Liver (tissue), 9 donors: Measurements from ENCODE around the gene CD163L1. TPM values are rescaled to one million over a fixed set of nuclear protein-coding genes. Genes with fewer than 3 reads are reported as not detected.
A peak's percentile ranks its signal among the peaks of the same experiment; 100 is the strongest.

Experiments used
- DNase-seq: peaks from one replicate; pipeline ENCODE4 v3.0.0-alpha.2; 2017; ENCODE audit warnings: low spot score
- H3K27ac ChIP-seq, 2 donors: one replicate each; pipeline ENCODE4 v1.7.0; 2013; ENCODE audit warnings: inconsistent platforms in 2 of 2, low read length in 2 of 2, control low read depth in 1 of 2, low read depth in 1 of 2, mild to moderate bottlenecking in 1 of 2
- H3K27me3 ChIP-seq, 4 donors: one replicate each; pipeline versions ENCODE4 v1.6.1 to v1.7.0; 2013; ENCODE audit warnings: low read length in 3 of 4, inconsistent platforms in 1 of 4, mild to moderate bottlenecking in 1 of 4, moderate library complexity in 1 of 4; ENCODE audit not compliant: control insufficient read depth in 4 of 4, insufficient read depth in 4 of 4
- H3K36me3 ChIP-seq, 4 donors: one replicate each; pipeline versions ENCODE4 v1.6.1 to v1.7.0; 2013; ENCODE audit warnings: low read length in 3 of 4, mild to moderate bottlenecking in 3 of 4, low read depth in 1 of 4, moderate library complexity in 1 of 4; ENCODE audit not compliant: control insufficient read depth in 4 of 4, insufficient read depth in 3 of 4
- H3K4me1 ChIP-seq, 4 donors: one replicate each; pipeline versions ENCODE4 v1.6.1 to v1.7.0; 2013; ENCODE audit warnings: low read length in 3 of 4, mild to moderate bottlenecking in 3 of 4, moderate library complexity in 1 of 4; ENCODE audit not compliant: control insufficient read depth in 4 of 4, insufficient read depth in 4 of 4
- H3K4me3 ChIP-seq, 3 donors: one replicate each; pipeline versions ENCODE4 v1.6.1 to v1.7.0; 2013; ENCODE audit warnings: low read length in 3 of 3, control low read depth in 1 of 3, low read depth in 1 of 3, mild to moderate bottlenecking in 1 of 3
- H3K9ac ChIP-seq, 2 donors: one replicate each; pipeline ENCODE4 v1.7.0; 2013; ENCODE audit warnings: low read length in 2 of 2, mild to moderate bottlenecking in 2 of 2, moderate library complexity in 2 of 2, control low read depth in 1 of 2, low read depth in 1 of 2
- H3K9me3 ChIP-seq, 4 donors: one replicate each; pipeline versions ENCODE4 v1.6.1 to v1.7.0; 2013; ENCODE audit warnings: low read length in 3 of 4; ENCODE audit not compliant: control insufficient read depth in 4 of 4
- EGR1 ChIP-seq, 2 donors: IDR thresholded peaks; 2 replicates each; pipeline ENCODE4 v1.6.1; 2016 to 2018; ENCODE audit warnings: antibody characterized with exemption in 2 of 2, low read depth in 2 of 2
- FOXA1 ChIP-seq: IDR thresholded peaks from 2 replicates; pipeline ENCODE4 v1.6.1; 2016; ENCODE audit warnings: antibody characterized with exemption
- FOXA2 ChIP-seq: IDR thresholded peaks from 2 replicates; pipeline ENCODE4 v1.6.1; 2016; ENCODE audit warnings: antibody characterized with exemption
- GABPA ChIP-seq, 2 donors: IDR thresholded peaks in 1 of 2; conservative IDR thresholded peaks in 1 of 2; 2 replicates each; pipeline ENCODE4 v1.6.1; 2016; ENCODE audit warnings: antibody characterized with exemption in 2 of 2, mild to moderate bottlenecking in 1 of 2, moderate library complexity in 1 of 2
- HNF4G ChIP-seq: IDR thresholded peaks from 2 replicates; pipeline ENCODE4 v1.6.1; 2016; ENCODE audit warnings: antibody characterized with exemption
- JUND ChIP-seq, 2 donors: IDR thresholded peaks; 2 replicates each; pipeline ENCODE4 v1.6.1; 2016; ENCODE audit warnings: antibody characterized with exemption in 2 of 2
- NR2F2 ChIP-seq: IDR thresholded peaks from 2 replicates; pipeline ENCODE4 v1.6.1; 2016; ENCODE audit warnings: antibody characterized with exemption
- RAD21 ChIP-seq, 2 donors: IDR thresholded peaks; 2 replicates each; pipeline ENCODE4 v1.6.1; 2016; ENCODE audit warnings: antibody characterized with exemption in 2 of 2, mild to moderate bottlenecking in 2 of 2
- SP1 ChIP-seq: IDR thresholded peaks from 2 replicates; pipeline ENCODE4 v1.6.1; 2018; ENCODE audit warnings: antibody characterized with exemption, mild to moderate bottlenecking
- TAF1 ChIP-seq: conservative IDR thresholded peaks from 2 replicates; pipeline ENCODE4 v1.6.1; 2016; ENCODE audit warnings: antibody characterized with exemption, mild to moderate bottlenecking
- YY1 ChIP-seq: IDR thresholded peaks from 2 replicates; pipeline ENCODE4 v1.6.1; 2016; ENCODE audit warnings: antibody characterized with exemption, mild to moderate bottlenecking
- WGBS: extraction: QIAGEN DNeasy Blood & Tissue Kit; methylation state at CpG from one replicate; pipeline ENCODE4 v1.1.7; 2013; 5-methylcytosine and 5-hydroxymethylcytosine counted together
- polyA plus RNA-seq, 2 donors: library from polyadenylated mRNA; stranded (reverse) in 1 of 2; unstranded in 1 of 2; fragments of 200-250 nt in 1 of 2; fragments of >200 nt in 1 of 2; fragmentation: Nextera tagmentation in 1 of 2; extraction: Ambion mirVana in 1 of 2; gene quantifications; one replicate each; pipeline versions ENCODE4 v1.2.1 to v1.2.3, GENCODE V29; 2013 to 2015
- total RNA-seq, 2 donors: library from RNA; depleted of rRNA; stranded (reverse); fragments of >200 nt; gene quantifications; one replicate each; pipeline ENCODE4 v1.2.3, GENCODE V29; 2014
- TF ChIP-seq, protein P1 (sequence below): IDR thresholded peaks from 2 replicates; pipeline ENCODE4 v1.6.1; 2016; ENCODE audit warnings: antibody characterized with exemption, mild to moderate bottlenecking
- TF ChIP-seq, protein P2 (sequence below): fragments of 150-350 bp; IDR thresholded peaks from 2 replicates; pipeline ENCODE4 v1.5.1; 2017; ENCODE audit warnings: improper control_type of control experiment, low read depth, low read length; ENCODE audit not compliant: missing input control
- TF ChIP-seq, protein P3 (sequence below): IDR thresholded peaks from 2 replicates; pipeline ENCODE4 v1.6.1; 2016; ENCODE audit warnings: antibody characterized with exemption
- TF ChIP-seq, protein P4 (sequence below): IDR thresholded peaks from 2 replicates; pipeline ENCODE4 v1.6.1; 2016; ENCODE audit warnings: antibody characterized with exemption
- donor health status: healthy.
- donor health status: healthy.
- donor health status: healthy.
- donor health status: healthy.
- donor health status: healthy.

Gene CD163L1
- total RNA-seq (1 to 10 TPM; 1.3 to 8.4 TPM), polyA plus RNA-seq (under 1 TPM; 0.31 to 0.87 TPM)

DNA sequence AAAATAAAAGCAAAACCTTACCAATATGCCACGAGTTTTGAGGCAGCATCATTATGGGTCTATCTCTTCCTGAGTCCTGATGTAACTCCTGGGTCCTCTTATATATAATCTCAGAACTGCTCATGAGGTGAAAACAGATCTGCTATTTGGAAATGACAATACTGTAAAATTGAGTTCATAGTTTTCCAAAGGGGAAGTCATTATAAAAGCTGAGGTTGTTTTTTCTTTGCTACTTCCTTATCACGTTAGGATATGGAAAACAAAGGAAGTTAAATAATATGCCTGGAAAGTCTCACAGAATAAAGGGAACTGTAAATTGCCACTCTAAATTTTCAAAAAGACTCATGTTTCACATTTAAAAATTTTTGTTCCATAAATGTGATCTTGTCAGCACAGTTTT lies at the start of gene CD163L1:
CD163L1 (minus strand) TSS at position 78 of the 400 bp plus-strand sequence; CDS start at position 52, 26 bp downstream.
- Histone ChIP-seq H3K4me3 (no peak within 1 kb of the TSS), H3K9me3 (peaks cover 0 to 6% (median 2%) of the 10 kb centered on the region in 4 donors), H3K36me3 (no peaks in the 10 kb centered on the region), H3K27ac (no peak within 1 kb of the TSS), H3K9ac (no peak within 1 kb of the TSS), H3K27me3 (peaks cover 0 to 5% (median 0%) of the 10 kb centered on the region in 4 donors), H3K4me1 (no peaks in the 10 kb centered on the region)
- TF ChIP-seq SP1 = no peak
- TF ChIP-seq TAF1 = no peak
- no peak for TF ChIP-seq YY1
- no peak for TF ChIP-seq JUND (IDR thresholded peaks at IDR 0.05)
- TF ChIP-seq, protein P1, sequence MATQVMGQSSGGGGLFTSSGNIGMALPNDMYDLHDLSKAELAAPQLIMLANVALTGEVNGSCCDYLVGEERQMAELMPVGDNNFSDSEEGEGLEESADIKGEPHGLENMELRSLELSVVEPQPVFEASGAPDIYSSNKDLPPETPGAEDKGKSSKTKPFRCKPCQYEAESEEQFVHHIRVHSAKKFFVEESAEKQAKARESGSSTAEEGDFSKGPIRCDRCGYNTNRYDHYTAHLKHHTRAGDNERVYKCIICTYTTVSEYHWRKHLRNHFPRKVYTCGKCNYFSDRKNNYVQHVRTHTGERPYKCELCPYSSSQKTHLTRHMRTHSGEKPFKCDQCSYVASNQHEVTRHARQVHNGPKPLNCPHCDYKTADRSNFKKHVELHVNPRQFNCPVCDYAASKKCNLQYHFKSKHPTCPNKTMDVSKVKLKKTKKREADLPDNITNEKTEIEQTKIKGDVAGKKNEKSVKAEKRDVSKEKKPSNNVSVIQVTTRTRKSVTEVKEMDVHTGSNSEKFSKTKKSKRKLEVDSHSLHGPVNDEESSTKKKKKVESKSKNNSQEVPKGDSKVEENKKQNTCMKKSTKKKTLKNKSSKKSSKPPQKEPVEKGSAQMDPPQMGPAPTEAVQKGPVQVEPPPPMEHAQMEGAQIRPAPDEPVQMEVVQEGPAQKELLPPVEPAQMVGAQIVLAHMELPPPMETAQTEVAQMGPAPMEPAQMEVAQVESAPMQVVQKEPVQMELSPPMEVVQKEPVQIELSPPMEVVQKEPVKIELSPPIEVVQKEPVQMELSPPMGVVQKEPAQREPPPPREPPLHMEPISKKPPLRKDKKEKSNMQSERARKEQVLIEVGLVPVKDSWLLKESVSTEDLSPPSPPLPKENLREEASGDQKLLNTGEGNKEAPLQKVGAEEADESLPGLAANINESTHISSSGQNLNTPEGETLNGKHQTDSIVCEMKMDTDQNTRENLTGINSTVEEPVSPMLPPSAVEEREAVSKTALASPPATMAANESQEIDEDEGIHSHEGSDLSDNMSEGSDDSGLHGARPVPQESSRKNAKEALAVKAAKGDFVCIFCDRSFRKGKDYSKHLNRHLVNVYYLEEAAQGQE = no peak
- TF ChIP-seq, protein P2, sequence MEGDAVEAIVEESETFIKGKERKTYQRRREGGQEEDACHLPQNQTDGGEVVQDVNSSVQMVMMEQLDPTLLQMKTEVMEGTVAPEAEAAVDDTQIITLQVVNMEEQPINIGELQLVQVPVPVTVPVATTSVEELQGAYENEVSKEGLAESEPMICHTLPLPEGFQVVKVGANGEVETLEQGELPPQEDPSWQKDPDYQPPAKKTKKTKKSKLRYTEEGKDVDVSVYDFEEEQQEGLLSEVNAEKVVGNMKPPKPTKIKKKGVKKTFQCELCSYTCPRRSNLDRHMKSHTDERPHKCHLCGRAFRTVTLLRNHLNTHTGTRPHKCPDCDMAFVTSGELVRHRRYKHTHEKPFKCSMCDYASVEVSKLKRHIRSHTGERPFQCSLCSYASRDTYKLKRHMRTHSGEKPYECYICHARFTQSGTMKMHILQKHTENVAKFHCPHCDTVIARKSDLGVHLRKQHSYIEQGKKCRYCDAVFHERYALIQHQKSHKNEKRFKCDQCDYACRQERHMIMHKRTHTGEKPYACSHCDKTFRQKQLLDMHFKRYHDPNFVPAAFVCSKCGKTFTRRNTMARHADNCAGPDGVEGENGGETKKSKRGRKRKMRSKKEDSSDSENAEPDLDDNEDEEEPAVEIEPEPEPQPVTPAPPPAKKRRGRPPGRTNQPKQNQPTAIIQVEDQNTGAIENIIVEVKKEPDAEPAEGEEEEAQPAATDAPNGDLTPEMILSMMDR = no peak
- TF ChIP-seq NR2F2 = no peak
- TF ChIP-seq RAD21 (IDR thresholded peaks at IDR 0.05) = no peak
- no peak for TF ChIP-seq EGR1 (IDR thresholded peaks at IDR 0.05; ENCODE audit: low read depth in 2 of 2)
- TF ChIP-seq FOXA1 = no peak
- no peak for TF ChIP-seq FOXA2
- TF ChIP-seq, protein P3, sequence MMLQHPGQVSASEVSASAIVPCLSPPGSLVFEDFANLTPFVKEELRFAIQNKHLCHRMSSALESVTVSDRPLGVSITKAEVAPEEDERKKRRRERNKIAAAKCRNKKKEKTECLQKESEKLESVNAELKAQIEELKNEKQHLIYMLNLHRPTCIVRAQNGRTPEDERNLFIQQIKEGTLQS = no peak
- no peak for TF ChIP-seq GABPA (IDR thresholded peaks at IDR 0.05 in 1 of 2, conservative IDR thresholded peaks at IDR 0.05 in 1 of 2)
- TF ChIP-seq, protein P4, sequence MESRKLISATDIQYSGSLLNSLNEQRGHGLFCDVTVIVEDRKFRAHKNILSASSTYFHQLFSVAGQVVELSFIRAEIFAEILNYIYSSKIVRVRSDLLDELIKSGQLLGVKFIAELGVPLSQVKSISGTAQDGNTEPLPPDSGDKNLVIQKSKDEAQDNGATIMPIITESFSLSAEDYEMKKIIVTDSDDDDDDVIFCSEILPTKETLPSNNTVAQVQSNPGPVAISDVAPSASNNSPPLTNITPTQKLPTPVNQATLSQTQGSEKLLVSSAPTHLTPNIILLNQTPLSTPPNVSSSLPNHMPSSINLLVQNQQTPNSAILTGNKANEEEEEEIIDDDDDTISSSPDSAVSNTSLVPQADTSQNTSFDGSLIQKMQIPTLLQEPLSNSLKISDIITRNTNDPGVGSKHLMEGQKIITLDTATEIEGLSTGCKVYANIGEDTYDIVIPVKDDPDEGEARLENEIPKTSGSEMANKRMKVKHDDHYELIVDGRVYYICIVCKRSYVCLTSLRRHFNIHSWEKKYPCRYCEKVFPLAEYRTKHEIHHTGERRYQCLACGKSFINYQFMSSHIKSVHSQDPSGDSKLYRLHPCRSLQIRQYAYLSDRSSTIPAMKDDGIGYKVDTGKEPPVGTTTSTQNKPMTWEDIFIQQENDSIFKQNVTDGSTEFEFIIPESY = no peak
- DNase-seq = no peak
- WGBS = 46% methylated on average over 2 of the region's 2 CpGs

DNA sequence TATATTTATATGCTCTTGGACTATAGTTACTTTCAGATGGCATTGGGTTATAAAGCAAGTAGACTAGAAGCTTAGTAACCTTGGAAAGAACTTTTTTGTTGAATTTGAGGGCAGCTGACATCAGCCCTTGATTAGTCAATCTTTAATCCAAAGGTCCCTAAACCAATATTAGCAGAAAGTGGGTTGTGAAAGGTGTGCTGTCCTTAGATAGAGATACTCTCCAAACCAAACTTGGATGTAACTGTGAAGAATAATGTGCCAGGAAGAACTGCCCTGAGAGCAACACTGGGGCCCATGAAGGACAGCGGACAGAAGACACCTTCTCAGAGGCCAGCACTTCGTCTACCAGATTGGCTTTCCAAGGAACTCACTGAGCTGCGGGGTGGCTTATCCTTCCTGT lies 49.1 kb upstream of the CD163L1 start:
- peak overlapping the region; percentile 56 to 97 (median 67) for H3K4me3 ChIP-seq
- H3K9ac ChIP-seq = peak overlapping the region; percentile 8 to 98
- peaks cover 0 to 27% (median 14%) of the 10 kb centered on the region in 4 donors for H3K4me1 ChIP-seq
- WGBS = 29% methylated on average over 3 of the region's 3 CpGs
- H3K36me3 ChIP-seq = peaks cover 0 to 15% (median 7%) of the 10 kb centered on the region in 4 donors
- no peaks in the 10 kb centered on the region for H3K9me3 ChIP-seq
- no peaks in the 10 kb centered on the region for H3K27me3 ChIP-seq
- H3K27ac ChIP-seq = peak overlapping the region; percentile 72 to 88
- DNase-seq = no peak
- TF ChIP-seq NR2F2 = no peak
- TF ChIP-seq, protein P2 = no peak
- TF ChIP-seq GABPA (IDR thresholded peaks at IDR 0.05 in 1 of 2, conservative IDR thresholded peaks at IDR 0.05 in 1 of 2) = peak in 1 of 2 donors; percentile 35
- peak; percentile 35 for TF ChIP-seq FOXA2
- TF ChIP-seq, protein P1 = peak; percentile 84
- TF ChIP-seq HNF4G = peak; percentile 62
- TF ChIP-seq, protein P4 = peak; percentile 85
- peak; percentile 87 to 93 for TF ChIP-seq JUND (IDR thresholded peaks at IDR 0.05)
